Stimulated activated memory B cell treated with anti-CD40 and anti-IgM and Interleukin-4, amounts not matched to agents 10 μg/mL and 1 μg/mL and 100 μg/mL, for 72 hours (primary cell): ENCODE measurements around the gene TRIM15.
"Not testable (repeated sequence)": the region's sequence is repeated elsewhere in the genome, so short reads cannot be mapped to it uniquely, and the experiment has no call there.

Source experiments
- ATAC-seq: fragments of 150-1000 bp; cut with Tn5 transposase; 2 replicates; pipeline ENCODE4 v1.10.0; 2021
- H3K27ac Mint-ChIP-seq: one replicate; pipeline ENCODE4 v1.8.0; 2022; ENCODE audit warnings: mild to moderate bottlenecking, mixed read lengths
- H3K27me3 Mint-ChIP-seq: one replicate; pipeline ENCODE4 v1.8.0; 2022; ENCODE audit warnings: mixed read lengths
- H3K36me3 Mint-ChIP-seq: one replicate; pipeline ENCODE4 v1.8.0; 2022; ENCODE audit warnings: mixed read lengths
- H3K4me1 Mint-ChIP-seq: one replicate; pipeline ENCODE4 v1.8.0; 2022; ENCODE audit warnings: mixed read lengths
- H3K4me3 Mint-ChIP-seq: one replicate; pipeline ENCODE4 v1.8.0; 2022; ENCODE audit warnings: mild to moderate bottlenecking, moderate library complexity, mixed read lengths
- H3K9me3 Mint-ChIP-seq: one replicate; pipeline ENCODE4 v1.8.0; 2022; ENCODE audit warnings: mixed read lengths

Gene TRIM15

DNA sequence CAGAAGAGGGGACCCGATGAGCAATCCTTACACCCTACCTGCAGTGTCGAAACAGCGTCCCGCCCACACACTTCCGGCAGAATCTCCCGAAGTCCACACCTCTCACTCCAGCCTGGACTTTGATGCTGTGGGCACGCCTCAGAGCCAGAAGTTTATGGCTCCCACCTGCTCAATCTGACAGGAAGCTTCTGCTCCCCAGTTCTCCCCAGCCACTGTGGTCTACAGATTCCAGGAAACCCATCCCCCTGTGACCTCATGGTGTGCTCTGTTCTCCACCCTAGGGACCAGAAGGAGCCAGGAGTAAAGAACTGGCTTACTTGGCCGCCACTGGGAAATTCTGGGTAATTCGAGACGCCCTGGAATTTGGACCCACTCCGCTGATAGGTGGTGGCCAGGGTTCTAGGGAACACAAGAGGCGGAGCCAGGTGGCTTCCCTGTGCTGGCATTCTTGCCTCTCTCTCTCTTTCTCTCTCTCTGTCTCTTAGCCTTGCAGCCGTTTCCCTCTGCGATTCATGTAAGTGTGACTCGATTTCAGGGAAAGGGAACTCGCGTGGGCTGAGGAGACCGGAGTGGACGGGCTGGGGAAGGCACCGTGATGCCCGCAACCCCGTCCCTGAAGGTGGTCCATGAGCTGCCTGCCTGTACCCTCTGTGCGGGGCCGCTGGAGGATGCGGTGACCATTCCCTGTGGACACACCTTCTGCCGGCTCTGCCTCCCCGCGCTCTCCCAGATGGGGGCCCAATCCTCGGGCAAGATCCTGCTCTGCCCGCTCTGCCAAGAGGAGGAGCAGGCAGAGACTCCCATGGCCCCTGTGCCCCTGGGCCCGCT lies at the start of gene TRIM15:
TSS of gene TRIM15 (plus strand) at position 457 of the 828 bp plus-strand sequence. CDS start at position 596, 139 bp downstream.
- Mint-ChIP-seq H3K4me3 (no peak within 1 kb of the TSS), H3K27ac (no peak within 1 kb of the TSS), H3K36me3 (no peaks in the 10 kb centered on the region), H3K27me3 (peaks cover 43% of the 10 kb centered on the region), H3K9me3 (no peaks in the 10 kb centered on the region), H3K4me1 (peaks cover 6% of the 10 kb centered on the region)
- ATAC-seq, result no peak

DNA sequence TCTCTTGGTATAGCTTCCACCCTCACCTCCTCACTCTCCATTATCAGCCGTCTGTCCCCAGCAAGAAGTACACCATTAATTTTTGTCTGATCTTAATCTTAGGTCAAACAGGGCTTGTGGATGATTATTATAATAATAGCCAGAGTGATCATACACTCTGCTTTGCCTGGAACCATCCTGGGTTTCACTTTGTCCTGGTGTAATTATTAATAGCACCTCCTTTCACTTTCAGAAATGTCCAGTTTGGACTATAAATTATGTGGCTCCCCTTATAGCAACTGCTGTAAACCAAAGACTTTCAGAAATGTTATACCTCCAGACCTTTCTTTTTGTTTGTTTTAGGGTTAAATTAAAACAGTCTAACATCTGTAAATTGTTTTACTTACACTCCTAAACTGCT lies 49.5 kb upstream of the TRIM15 start:
- Mint-ChIP-seq H3K36me3 (no peaks in the 10 kb centered on the region), H3K27ac (no peak overlapping the region), H3K9me3 (no peaks in the 10 kb centered on the region), H3K4me3 (no peak overlapping the region), H3K27me3 (peaks cover 49% of the 10 kb centered on the region), H3K4me1 (peaks cover 25% of the 10 kb centered on the region)
- ATAC-seq, result no peak

DNA sequence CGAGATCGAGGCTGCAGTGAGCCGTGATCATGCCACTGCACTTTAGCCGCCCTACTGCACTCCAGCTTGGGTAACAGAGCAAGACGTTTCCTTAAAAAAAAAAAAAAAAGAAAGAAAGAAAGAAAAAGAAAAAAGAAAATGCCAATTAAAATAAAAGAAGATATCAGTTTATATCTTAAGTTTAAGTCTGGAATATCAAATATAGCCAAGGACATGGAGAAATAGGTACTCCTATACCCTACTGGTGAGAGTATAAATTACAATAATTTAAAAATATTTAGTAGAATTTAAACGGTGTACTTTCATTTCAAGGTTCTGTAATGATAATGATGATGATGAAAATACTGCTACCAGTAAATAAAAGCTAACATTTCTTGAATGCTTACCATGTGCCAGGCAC lies 46.6 kb upstream of the TRIM15 start:
- Mint-ChIP-seq H3K27ac (no peak overlapping the region), H3K9me3 (no peaks in the 10 kb centered on the region), H3K27me3 (peaks cover 51% of the 10 kb centered on the region), H3K36me3 (no peaks in the 10 kb centered on the region), H3K4me3 (no peak overlapping the region), H3K4me1 (peaks cover 22% of the 10 kb centered on the region)
- ATAC-seq, result no peak

DNA sequence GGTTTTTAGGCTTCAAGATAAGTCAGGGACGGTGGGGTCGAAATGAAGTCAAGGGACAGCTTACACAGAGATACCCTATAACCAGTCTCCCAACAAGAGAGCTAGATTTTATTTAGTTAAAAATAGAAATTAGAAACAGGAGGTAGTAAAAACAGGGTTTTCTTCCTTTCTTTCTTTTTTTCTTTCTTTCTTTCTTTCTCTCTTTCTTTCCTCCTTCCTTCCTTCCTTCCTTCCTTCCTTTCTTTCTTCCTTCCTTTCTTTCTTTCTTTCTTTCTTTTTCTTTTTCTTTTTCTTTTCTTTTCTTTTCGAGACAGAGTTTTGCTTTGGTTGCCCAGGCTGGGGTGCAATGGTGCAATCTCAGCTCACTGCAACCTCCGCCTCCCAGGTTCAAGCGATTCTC lies 44.7 kb upstream of the TRIM15 start:
- peaks cover 62% of the 10 kb centered on the region for H3K27me3 Mint-ChIP-seq
- not testable (repeated sequence) for H3K27ac Mint-ChIP-seq, ATAC-seq, H3K4me3 Mint-ChIP-seq, H3K9me3 Mint-ChIP-seq, H3K36me3 Mint-ChIP-seq, H3K4me1 Mint-ChIP-seq

DNA sequence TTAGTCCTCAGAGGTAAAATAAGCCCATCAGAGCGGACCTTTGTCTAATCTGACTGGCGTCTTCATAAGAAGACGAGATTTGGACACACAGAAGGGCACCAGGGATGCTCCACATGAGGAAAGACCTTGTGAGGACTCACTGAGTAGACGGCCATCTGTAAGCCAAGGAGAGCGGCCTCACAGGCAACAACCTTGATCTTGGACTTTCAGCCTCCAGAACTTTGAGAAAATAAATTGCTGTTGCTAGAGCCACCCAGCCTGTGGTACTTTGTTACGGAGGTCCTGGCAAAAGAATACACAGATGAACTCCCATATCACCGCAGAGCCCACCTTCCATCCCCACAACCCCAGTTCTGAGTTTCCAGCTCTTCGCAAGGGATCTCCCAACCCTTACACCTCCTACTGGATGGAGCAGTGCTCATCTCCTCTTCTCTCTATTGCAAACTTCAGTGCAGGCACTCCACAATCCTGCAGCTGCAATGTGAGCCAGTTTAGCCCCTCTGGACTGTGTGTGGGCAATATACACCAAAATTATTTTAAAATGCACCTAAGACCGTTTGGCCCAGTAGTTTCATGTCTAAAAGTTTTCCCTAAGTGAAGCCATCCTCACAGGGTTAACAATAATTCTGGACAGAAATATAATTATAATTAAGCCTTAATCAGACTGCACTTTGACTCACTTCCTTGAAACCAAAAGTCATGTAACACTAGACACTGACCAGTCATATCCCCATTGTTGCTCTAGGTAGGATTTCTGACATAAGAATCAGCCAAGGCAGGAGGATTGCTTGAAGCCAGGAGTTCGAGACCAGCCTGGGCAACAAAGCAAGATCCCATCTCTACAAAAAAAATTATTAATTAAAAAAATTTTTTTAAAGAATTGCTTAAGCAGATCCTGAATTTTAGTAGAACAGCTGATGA lies 41.6 kb upstream of the TRIM15 start:
- H3K9me3 Mint-ChIP-seq, result no peaks in the 10 kb centered on the region
- no peak overlapping the region for H3K27ac Mint-ChIP-seq
- no peaks in the 10 kb centered on the region for H3K36me3 Mint-ChIP-seq
- H3K4me3 Mint-ChIP-seq, result no peak overlapping the region
- H3K27me3 Mint-ChIP-seq, result peaks cover 62% of the 10 kb centered on the region
- ATAC-seq, result no peak
- peaks cover 6% of the 10 kb centered on the region for H3K4me1 Mint-ChIP-seq

DNA sequence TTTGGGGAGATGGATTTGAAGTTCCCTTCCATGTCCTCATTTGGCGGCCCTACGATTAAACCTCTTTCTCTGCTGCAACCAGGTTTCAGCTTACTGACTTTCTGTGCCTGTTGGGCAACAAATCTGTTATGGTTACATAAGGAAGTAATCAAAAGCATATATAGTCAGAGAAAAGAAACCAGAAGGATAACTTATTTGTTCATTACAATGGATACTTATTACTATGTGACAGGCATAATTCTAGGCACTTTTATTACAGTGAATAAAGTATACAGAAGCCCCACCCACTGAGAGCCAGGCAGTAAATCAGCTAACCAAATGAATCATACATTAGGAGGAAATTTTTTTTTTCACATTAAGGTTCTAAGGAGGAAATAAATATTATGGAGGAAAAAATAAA lies 40.8 kb upstream of the TRIM15 start:
- no peak for ATAC-seq
- Mint-ChIP-seq H3K27me3 (peaks cover 63% of the 10 kb centered on the region), H3K9me3 (no peaks in the 10 kb centered on the region), H3K4me3 (no peak overlapping the region), H3K27ac (no peak overlapping the region), H3K4me1 (peaks cover 8% of the 10 kb centered on the region), H3K36me3 (no peaks in the 10 kb centered on the region)

DNA sequence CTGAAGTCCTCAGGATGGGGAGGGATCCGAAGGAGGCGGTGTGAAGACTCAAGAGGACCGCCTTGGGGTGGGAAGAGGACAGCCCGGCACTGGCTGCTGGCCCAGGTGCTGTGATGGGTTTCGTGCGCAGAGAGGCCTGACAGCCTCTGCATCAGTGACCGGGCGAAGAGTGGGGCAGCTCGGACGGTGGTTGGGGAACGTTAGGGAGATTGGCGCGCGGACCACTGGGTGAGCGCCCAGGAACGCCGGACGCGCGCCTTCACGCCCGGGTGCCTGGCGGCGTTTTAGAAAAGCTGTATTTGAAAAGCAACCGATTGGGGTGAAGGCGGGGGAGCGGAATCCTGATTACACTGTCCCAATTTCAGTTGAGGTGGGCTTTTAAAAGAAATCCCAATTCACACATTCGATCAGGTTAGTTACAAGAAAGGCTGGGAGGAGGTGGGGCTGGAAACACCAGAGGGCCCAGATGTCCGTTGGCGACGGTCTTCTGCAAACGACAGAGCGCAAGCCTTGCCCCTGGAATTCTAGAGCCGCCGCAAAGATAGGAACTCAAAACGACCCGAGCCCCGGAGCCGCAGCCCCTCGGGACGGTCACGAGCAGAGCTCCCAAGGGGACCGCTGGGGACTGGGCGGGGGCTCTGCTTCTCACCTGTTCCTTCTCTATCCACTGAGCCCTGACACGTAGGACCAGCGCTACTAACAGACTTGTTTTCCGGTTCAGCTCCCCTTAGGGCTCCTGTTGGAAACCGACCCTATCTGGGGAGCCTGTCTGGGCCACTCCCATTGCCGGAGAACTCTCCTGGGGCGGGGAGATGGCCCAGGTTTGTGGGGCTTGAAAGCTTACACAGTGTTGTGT lies 35.9 kb upstream of the TRIM15 start:
- Mint-ChIP-seq H3K27ac (no peak overlapping the region), H3K36me3 (no peaks in the 10 kb centered on the region), H3K27me3 (peaks cover 77% of the 10 kb centered on the region), H3K4me1 (peaks cover 15% of the 10 kb centered on the region), H3K4me3 (no peak overlapping the region), H3K9me3 (no peaks in the 10 kb centered on the region)
- ATAC-seq, result peak; percentile 36

DNA sequence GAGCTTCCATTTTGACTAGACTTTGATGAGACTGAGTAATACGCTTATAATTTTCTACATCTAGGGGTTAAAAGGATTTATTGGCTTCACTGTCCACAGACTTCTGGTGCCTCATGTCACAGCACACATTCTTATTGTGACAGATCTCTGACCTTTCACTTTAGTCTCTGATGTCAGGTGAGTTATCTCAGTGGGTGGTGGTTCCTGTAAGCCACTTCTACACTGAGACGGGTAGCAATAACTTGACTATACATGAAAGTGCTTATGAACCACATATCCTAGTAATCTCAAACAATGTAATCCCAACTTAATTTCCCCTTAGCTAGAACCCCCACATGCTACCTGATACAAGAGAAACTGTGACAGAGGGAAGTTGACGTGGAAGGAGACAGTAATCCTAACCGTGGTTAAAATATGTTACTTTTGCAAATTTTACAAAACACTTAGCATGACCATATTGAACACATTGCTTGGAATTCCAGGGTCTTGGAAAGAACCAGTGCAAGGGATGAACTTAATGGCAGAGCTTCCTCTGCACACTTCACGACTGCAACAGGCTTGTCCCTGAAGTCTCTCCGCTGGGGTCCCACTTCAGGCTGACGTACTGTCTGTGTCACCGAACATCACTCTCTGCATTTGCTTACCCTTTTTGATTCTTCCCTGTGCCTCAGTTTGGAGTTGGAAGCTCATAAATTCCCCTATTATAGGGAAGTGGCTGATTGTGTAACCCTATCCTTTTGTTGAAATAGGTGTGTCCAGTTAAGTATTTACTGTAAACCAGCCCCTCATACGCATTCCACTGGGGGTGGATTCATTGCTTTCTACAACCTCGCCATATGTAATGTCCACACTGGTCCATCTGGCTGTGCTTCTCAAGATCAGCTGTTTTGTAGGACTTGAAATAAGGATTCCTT lies 33.8 kb upstream of the TRIM15 start:
- Mint-ChIP-seq H3K27me3 (peaks cover 68% of the 10 kb centered on the region), H3K9me3 (no peaks in the 10 kb centered on the region), H3K4me1 (peaks cover 15% of the 10 kb centered on the region), H3K4me3 (no peak overlapping the region), H3K27ac (no peak overlapping the region), H3K36me3 (no peaks in the 10 kb centered on the region)
- no peak for ATAC-seq

DNA sequence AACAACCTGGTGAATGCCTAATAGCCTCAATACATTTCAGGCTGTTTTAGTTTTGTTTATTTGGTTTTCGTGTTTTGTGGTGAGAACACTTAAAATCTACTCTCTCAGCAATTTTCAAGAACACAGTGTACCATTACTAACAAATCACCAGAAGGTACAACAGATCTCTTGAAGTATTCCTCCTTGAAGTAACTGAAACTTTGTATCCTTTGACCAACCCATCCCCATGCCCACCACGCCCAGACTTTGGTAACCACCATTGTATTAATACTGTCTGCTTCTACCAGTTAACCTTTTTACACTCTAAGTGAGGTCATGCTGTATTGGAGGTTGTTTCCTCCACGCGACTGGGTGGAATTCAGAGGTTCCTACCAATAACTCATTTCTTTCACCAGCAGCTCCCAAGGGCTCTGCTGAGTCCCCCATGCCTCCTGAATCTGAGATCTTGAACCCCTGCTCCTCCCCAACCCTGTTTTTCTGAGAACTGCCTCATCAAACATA lies 33.1 kb upstream of the TRIM15 start:
- Mint-ChIP-seq H3K4me3 (no peak overlapping the region), H3K4me1 (peaks cover 15% of the 10 kb centered on the region), H3K9me3 (no peaks in the 10 kb centered on the region), H3K27me3 (peaks cover 67% of the 10 kb centered on the region), H3K36me3 (no peaks in the 10 kb centered on the region), H3K27ac (no peak overlapping the region)
- ATAC-seq, result no peak

DNA sequence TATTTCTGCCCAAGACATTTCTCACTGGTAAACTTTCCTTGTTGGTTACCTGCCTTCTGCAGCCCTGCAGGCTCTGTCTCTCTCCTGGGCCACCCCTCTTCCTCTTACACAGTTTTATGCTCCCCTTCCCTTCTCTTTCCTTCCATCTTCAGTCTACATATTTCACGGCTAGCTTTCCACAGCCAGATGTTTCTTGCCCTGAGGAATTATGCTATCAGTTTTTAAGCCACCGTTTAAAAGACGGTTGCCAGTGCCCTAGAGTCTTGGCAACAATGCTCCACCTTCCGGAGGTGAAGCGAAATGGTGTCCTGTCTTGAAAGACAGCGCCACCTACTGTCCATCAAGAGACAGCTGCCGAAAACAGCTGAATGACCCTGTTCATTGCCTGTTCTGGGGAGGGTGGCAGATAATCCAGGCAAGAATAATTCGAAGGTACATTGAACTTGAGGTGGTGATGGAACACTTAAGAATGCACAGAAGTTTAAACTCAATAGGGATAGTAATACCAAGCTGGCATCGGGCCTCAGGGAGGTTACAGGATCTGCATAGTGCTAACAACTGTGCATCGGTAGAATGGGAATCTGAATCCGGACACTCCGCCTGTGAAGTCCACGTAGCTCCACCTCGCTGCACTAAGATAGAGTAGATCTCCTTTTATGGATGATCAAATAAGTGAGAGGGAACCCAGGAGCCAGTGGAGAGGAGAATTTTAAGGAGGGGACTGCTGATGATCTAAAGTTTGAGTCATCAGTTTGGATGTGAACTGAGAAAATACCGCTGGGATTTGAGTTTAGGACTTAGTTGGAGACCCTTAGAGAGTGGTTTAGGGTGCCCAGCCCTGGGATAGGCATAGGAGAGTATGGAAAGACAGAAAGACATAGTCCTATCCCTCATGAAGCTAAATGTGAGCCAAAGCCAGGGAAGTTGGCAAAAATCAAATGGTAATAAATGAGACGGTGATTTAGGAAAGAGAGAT lies 32.2 kb upstream of the TRIM15 start:
- Mint-ChIP-seq H3K4me3 (no peak overlapping the region), H3K4me1 (peaks cover 15% of the 10 kb centered on the region), H3K9me3 (no peaks in the 10 kb centered on the region), H3K36me3 (no peaks in the 10 kb centered on the region), H3K27ac (no peak overlapping the region), H3K27me3 (peaks cover 67% of the 10 kb centered on the region)
- ATAC-seq, result peak; percentile 88

DNA sequence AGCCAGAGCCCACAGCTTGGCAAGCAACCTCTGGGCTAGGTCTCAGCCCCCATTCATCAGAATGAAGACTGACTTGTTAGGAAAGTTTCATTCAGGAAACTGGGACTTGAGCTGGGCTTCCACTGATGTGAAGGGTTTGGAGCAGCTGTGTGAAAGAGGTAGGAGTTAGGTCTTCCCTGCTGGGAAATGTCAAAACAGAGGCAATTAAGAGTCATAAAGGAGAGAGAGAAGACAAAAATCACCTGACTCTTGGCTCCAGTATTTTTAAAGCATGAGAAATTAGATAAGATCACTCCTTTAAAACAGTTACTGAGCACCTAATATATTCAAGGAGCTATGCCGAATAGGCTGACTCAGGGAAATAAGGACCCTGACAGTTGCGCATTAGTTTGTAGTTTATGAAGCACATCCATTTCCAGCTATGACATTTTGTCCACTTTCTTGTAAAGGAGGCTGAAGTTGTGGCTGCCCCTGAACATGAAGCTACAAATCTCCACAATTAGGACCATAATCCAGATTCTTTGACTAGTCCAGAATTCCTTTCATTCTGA lies 31.3 kb upstream of the TRIM15 start:
- H3K27me3 Mint-ChIP-seq, result peaks cover 65% of the 10 kb centered on the region
- H3K36me3 Mint-ChIP-seq, result no peaks in the 10 kb centered on the region
- H3K9me3 Mint-ChIP-seq, result no peaks in the 10 kb centered on the region
- peaks cover 15% of the 10 kb centered on the region for H3K4me1 Mint-ChIP-seq
- H3K27ac Mint-ChIP-seq, result no peak overlapping the region
- H3K4me3 Mint-ChIP-seq, result no peak overlapping the region
- no peak for ATAC-seq

DNA sequence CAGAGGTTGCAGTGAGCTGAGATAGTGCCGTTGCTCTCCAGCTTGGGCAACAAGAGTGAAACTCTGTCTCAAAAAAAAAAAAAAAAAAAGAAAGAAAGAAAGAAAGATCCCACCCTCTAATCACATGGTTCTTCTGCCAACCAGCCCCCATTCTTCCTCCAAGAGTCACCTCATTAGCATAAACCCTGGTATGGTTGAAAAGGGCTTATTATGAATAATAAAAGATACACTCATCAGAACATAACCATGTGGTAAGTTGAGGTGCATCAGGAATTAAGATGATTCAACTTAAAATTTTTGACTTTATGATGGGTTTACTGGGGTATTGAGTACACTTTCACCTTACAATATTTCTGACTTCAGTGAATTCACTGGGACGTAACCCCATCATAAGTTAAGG lies 28.2 kb upstream of the TRIM15 start:
- Mint-ChIP-seq H3K27me3 (peaks cover 50% of the 10 kb centered on the region), H3K27ac (no peak overlapping the region), H3K4me3 (no peak overlapping the region), H3K36me3 (no peaks in the 10 kb centered on the region), H3K9me3 (no peaks in the 10 kb centered on the region), H3K4me1 (peaks cover 7% of the 10 kb centered on the region)
- no peak for ATAC-seq

DNA sequence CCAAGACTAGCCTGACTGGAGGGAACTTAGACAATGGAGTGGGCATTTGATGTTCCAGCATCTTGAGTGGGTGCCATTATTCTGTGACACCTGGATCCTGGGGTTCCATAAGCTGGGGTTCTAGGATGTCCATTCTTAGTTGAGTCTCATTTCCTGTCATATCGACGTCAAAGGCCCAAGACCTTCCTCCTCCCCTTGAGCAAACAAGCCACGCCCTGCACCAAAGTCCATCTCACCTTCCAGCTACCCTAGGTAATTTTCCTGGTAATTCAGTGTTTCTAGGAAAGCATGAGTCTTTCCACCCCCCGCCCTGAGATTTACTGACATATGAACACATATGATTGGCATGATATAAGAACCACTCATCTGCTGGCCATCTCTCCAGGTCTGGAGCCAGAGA lies 27.6 kb upstream of the TRIM15 start, which contains the start of gene TRIM40:
TSS of gene TRIM40 (plus strand) at position 384 of the 400 bp plus-strand sequence. CDS start 897 bp downstream, outside the sequence.
- peaks cover 51% of the 10 kb centered on the region for H3K27me3 Mint-ChIP-seq
- H3K4me3 Mint-ChIP-seq, result no peak within 1 kb of the TSS
- no peaks in the 10 kb centered on the region for H3K9me3 Mint-ChIP-seq
- H3K27ac Mint-ChIP-seq, result no peak within 1 kb of the TSS
- ATAC-seq, result no peak
- H3K4me1 Mint-ChIP-seq, result peaks cover 4% of the 10 kb centered on the region
- H3K36me3 Mint-ChIP-seq, result no peaks in the 10 kb centered on the region
